Uterus (tissue), 2 donors: Measurements from ENCODE around the gene SPATA16.

Experiments
- POLR2A ChIP-seq, 2 donors: fragments of 450-650 bp; IDR thresholded peaks; one replicate each; pipeline ENCODE4 v1.6.1; 2016; ENCODE audit warnings: antibody characterized with exemption in 2 of 2, mild to moderate bottlenecking in 1 of 2, moderate library complexity in 1 of 2
- TF ChIP-seq, protein P1 (sequence below), 4 experiments: fragments of 200-600 bp in 2 of 4; fragments of 450-650 bp in 2 of 4; sonication (generic) in 2 of 4; IDR thresholded peaks; one replicate each; pipeline ENCODE4 v1.5.1; 2016 to 2019; ENCODE audit warnings: antibody characterized with exemption in 4 of 4, mild to moderate bottlenecking in 2 of 4, moderate library complexity in 1 of 4

DNA sequence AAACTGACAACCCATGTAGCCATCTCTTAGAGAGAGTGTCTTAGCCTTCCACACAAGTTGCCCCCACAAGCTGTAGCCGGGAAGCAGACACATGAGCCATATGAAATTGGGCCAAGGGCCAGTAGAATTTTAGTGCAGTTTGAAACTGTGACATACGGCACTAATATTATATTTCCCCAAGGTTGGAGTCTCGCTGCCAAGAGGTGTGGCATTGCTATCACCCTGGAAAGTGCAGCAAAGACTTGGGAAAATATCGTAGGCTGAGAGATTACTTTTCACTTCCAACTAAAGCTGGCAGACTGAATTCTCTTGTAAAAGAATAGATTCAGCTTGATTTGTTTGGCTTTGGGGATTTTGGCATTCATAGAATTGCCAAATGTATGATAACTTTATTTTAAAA, 301.4 kb downstream of the SPATA16 start:
- TF ChIP-seq, protein P1, sequence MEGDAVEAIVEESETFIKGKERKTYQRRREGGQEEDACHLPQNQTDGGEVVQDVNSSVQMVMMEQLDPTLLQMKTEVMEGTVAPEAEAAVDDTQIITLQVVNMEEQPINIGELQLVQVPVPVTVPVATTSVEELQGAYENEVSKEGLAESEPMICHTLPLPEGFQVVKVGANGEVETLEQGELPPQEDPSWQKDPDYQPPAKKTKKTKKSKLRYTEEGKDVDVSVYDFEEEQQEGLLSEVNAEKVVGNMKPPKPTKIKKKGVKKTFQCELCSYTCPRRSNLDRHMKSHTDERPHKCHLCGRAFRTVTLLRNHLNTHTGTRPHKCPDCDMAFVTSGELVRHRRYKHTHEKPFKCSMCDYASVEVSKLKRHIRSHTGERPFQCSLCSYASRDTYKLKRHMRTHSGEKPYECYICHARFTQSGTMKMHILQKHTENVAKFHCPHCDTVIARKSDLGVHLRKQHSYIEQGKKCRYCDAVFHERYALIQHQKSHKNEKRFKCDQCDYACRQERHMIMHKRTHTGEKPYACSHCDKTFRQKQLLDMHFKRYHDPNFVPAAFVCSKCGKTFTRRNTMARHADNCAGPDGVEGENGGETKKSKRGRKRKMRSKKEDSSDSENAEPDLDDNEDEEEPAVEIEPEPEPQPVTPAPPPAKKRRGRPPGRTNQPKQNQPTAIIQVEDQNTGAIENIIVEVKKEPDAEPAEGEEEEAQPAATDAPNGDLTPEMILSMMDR (IDR thresholded peaks at IDR 0.05): no peak
- TF ChIP-seq POLR2A (IDR thresholded peaks at IDR 0.05): no peak
